GM15510 (cell line): ENCODE data around the gene ACER1.

Experiments
- POLR2A ChIP-seq: IDR thresholded peaks from 3 replicates; pipeline ENCODE4 v1.6.1; 2011; ENCODE audit warnings: borderline replicate concordance; ENCODE audit not compliant: insufficient read length; ENCODE audit errors: extremely low read depth

Gene ACER1

GRCh38 chr19:6333439-6333838, at the start of gene ACER1:
TSS of gene ACER1 (minus strand) at chr19:6333612. CDS start at chr19:6333551, 61 bp downstream.
- TF ChIP-seq POLR2A, result no peak

GRCh38 chr19:6383188-6383587, 49.8 kb upstream of the ACER1 start:
- TF ChIP-seq POLR2A, result no peak

DNA sequence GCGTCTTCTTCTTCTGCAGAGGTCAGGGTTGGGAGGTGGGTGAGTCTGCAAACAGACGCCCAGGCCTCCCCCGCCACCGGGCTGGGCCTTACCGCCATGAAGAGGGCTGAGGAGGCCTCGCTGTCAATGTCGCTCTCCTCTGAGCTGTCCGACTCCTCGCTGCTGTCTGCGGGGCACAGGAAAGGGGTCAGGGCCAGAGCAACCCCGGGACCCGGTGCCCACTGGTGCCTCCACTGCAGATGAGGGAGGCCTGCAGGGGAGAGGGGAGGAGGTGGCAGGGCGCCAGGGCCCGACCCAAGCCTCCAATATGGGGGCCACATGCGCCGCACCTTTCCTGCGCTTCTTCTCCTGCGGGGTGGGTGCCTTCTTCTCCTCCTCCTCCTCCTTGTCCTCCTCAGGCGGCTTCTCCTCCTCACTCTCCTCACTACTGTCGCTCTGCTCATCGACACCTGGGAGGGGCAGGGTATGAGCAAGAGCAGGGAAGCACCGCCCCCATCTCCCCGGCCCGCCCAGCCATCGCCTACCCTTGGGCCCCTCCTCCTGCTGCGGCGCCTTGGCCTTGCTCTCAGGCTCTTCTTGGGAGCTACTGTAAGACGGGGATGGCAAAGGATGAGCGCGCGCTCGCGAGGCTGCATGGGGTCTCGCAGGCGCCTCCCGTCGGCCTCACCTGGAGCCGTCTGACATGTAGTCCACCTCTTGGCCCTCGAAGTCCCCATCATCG, 47.8 kb upstream of the ACER1 start:
- TF ChIP-seq POLR2A, result no peak

GRCh38 chr19:6379744-6380143, 46.3 kb upstream of the ACER1 start:
- no peak for TF ChIP-seq POLR2A

GRCh38 chr19:6378486-6378885, 45.1 kb upstream of the ACER1 start:
- no peak for TF ChIP-seq POLR2A

- TF ChIP-seq POLR2A, result no peak
Observed at GRCh38 chr19:6378041-6378440, 44.6 kb upstream of the ACER1 start.

GRCh38 chr19:6376512-6377190, 43.2 kb upstream of the ACER1 start:
- no peak for TF ChIP-seq POLR2A

DNA sequence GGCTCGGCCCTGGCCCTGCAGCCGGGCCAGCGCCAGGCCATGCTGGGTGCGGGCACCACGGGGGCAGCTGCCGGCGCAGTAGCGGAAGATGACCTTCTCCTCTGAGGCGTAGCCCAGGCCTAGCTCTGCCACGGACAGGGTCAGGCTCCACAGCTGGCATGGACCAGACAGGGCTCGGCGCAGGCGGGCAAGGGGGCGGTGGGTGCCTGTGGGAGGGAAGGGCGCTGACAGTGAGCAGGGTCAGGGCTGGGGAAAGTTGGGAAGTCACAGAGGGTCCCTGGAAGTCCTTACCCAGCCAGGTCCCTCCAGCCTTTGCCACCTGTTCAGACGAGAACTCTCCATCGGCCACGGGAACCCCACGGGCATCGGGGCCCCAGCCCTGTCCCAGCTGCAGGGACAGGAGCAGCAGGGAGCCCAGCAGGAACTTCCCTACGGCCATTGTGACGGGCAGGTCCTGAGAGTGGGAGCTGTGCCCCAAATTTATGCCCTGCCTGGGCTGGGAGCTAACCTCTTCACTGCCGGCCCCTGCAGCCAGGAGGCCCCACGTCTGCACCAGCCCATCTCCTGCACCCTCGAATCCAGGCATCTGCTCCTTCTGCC, 42.1 kb upstream of the ACER1 start, which contains the start of gene PSPN:
TSS of gene PSPN (minus strand) at position 523 of the 600 bp plus-strand sequence. CDS start at position 439, 84 bp downstream.
- no peak for TF ChIP-seq POLR2A

DNA sequence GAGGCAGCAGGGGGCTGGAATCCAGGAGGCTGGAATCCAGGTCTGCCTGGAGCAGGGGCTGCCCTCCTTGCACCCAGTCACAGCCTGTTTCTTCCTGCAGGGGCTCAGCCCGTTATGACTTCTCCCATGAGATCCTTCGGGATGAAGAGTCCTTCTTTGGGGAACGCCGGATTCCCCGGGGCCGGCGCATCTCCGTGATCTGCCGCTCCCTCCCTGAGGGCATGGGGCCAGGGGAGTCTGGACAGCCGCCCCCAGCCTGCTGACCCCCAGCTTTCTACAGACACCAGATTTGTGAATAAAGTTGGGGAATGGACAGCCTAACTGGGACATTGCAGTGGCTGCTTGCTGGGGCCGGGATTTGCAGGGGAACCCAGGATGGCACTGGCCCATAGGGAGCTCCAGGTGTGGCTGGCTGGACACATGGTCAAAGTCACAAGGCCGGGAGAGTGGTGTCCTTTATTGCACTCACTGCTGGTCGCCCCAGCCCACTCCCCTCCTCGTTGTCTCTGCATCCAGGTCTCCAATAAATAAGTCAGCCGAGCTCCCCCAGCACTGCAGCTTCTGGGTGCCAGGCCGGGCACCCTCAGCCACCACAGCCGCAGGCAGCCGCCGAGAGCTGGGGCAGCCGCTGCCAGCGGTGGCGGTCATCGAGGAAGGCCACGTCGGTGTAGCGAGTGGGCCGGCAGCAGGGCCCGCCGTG, 41.4 kb upstream of the ACER1 start:
- TF ChIP-seq POLR2A, result no peak

DNA sequence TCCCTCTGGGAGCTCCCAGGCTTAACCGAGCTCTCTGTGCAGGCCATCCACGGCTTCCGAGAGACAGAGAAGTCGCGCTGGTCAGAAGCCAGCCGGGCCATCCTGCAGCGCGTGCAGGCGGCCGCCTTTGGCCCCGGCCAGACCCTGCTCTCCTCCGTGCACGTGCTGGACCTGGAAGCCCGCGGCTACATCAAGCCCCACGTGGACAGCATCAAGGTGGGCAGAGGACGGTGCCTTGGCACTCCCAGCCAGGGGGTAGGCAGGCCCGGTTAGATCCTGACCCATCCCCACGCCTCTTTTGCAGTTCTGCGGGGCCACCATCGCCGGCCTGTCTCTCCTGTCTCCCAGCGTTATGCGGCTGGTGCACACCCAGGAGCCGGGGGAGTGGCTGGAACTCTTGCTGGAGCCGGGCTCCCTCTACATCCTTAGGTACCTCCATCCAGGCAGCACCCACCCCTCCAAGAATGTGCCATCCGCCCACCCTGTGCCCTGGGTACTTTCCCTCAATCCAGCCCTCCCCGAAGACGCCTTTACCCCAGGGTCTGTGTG, 40.8 kb upstream of the ACER1 start:
- TF ChIP-seq POLR2A, result no peak

DNA sequence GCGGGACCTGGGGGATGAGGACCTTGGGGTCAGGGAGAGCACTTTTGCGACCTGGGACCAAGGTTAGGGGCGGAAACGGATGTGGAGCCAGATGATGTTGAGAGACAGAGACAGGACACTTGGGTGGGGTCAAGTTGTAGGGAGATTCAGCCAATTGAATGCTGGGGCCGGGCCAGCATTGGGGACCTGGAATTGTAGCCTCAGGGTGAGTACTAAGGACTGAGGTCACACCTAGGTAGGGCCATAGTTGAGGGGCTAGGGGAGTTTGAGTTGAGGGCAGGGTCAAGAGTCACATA, 40.3 kb upstream of the ACER1 start:
- no peak for TF ChIP-seq POLR2A

- TF ChIP-seq POLR2A, result no peak
Observed at GRCh38 chr19:6373096-6373812, 39.8 kb upstream of the ACER1 start.

- TF ChIP-seq POLR2A, result no peak
Observed at GRCh38 chr19:6372594-6373095, 39.2 kb upstream of the ACER1 start, which contains the start of gene ALKBH7. TSS of gene ALKBH7 (plus strand) at chr19:6372794. CDS start at chr19:6372821, 27 bp downstream.

DNA sequence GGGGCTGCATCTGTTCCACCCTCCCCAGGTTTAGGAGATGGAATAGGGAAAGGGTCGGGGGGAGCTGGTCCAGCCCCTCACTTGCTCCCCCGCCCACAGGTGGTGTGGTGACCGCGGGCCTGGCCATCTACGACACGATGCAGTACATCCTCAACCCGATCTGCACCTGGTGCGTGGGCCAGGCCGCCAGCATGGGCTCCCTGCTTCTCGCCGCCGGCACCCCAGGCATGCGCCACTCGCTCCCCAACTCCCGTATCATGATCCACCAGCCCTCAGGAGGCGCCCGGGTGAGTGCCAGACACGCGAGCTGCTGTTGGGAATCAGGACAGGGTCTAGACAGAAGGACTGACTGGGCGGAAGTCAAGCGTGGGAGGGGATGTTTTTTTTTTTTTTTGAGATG, 30.9 kb upstream of the ACER1 start:
- no peak for TF ChIP-seq POLR2A
